ENCODE data around the gene TBX19.

DNA sequence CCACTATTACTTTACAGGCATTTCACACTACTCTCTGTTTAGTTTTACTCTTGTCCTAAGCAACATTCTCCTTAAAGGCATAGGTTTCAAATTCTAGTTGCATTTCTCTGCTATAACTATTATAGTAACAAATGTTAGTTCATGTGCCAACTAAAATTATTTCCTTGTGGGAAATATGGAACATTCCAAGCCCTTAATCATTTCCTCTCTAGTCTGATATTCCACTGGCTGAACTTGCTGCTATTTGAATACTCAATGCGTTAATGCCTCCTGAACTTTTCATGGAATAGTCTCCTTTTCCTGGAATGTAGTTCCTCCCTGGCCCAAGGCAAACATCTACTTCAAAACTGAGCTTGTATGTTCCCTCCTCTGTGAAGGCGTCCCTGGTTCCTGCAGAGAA, 19.3 kb upstream of the TBX19 start:
- TF ChIP-seq, protein P1, sequence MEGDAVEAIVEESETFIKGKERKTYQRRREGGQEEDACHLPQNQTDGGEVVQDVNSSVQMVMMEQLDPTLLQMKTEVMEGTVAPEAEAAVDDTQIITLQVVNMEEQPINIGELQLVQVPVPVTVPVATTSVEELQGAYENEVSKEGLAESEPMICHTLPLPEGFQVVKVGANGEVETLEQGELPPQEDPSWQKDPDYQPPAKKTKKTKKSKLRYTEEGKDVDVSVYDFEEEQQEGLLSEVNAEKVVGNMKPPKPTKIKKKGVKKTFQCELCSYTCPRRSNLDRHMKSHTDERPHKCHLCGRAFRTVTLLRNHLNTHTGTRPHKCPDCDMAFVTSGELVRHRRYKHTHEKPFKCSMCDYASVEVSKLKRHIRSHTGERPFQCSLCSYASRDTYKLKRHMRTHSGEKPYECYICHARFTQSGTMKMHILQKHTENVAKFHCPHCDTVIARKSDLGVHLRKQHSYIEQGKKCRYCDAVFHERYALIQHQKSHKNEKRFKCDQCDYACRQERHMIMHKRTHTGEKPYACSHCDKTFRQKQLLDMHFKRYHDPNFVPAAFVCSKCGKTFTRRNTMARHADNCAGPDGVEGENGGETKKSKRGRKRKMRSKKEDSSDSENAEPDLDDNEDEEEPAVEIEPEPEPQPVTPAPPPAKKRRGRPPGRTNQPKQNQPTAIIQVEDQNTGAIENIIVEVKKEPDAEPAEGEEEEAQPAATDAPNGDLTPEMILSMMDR (IDR thresholded peaks at IDR 0.05) = no peak
- TF ChIP-seq ATF1 (CRISPR knock-in tag; IDR thresholded peaks at IDR 0.05) (no peak), ZNF121 (CRISPR knock-in tag; IDR thresholded peaks at IDR 0.05) (no peak), SP1 (CRISPR knock-in tag; conservative IDR thresholded peaks at IDR 0.05) (no peak), JUN (CRISPR knock-in tag; IDR thresholded peaks at IDR 0.05) (no peak), ZNF423 (CRISPR knock-in tag; IDR thresholded peaks at IDR 0.05) (no peak), NFYB (CRISPR knock-in tag; conservative IDR thresholded peaks at IDR 0.05; ENCODE audit: low read depth) (no peak), TEAD4 (CRISPR knock-in tag; IDR thresholded peaks at IDR 0.05) (no peak)
- TF ChIP-seq, protein P2, sequence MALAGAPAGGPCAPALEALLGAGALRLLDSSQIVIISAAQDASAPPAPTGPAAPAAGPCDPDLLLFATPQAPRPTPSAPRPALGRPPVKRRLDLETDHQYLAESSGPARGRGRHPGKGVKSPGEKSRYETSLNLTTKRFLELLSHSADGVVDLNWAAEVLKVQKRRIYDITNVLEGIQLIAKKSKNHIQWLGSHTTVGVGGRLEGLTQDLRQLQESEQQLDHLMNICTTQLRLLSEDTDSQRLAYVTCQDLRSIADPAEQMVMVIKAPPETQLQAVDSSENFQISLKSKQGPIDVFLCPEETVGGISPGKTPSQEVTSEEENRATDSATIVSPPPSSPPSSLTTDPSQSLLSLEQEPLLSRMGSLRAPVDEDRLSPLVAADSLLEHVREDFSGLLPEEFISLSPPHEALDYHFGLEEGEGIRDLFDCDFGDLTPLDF (CRISPR knock-in tag; IDR thresholded peaks at IDR 0.05) = no peak
- TF ChIP-seq, protein P3, sequence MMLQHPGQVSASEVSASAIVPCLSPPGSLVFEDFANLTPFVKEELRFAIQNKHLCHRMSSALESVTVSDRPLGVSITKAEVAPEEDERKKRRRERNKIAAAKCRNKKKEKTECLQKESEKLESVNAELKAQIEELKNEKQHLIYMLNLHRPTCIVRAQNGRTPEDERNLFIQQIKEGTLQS (CRISPR knock-in tag; conservative IDR thresholded peaks at IDR 0.05) = no peak
- TF ChIP-seq, protein P4, sequence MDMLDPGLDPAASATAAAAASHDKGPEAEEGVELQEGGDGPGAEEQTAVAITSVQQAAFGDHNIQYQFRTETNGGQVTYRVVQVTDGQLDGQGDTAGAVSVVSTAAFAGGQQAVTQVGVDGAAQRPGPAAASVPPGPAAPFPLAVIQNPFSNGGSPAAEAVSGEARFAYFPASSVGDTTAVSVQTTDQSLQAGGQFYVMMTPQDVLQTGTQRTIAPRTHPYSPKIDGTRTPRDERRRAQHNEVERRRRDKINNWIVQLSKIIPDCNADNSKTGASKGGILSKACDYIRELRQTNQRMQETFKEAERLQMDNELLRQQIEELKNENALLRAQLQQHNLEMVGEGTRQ (CRISPR knock-in tag; IDR thresholded peaks at IDR 0.05) = no peak
